H1 (cell line): Measurements from ENCODE around the gene SRP9. TPM values are rescaled to one million over a fixed set of nuclear protein-coding genes. Genes with fewer than 3 reads are reported as not detected.

Experiments
- CTCF ChIA-PET: fragments of 300-600 bp; sonication (Branson Sonifier 250); formaldehyde crosslinking; loops from one replicate; lab custom pipeline; 2021; ENCODE audit not compliant: partially characterized antibody; lab: Charles Lee
- POLR2A ChIA-PET: fragments of 300-600 bp; sonication (Branson Sonifier 250); formaldehyde crosslinking; loops from one replicate; lab custom pipeline; 2021; ENCODE audit warnings: inconsistent platforms; ENCODE audit not compliant: partially characterized antibody; lab: Charles Lee
- DNase-seq, 2 experiments: peaks; one replicate each; pipeline versions ENCODE4 v3.0.0 to v3.0.0-alpha.2; 2010 to 2022; ENCODE audit warnings: low spot score in 2 of 2, low read depth in 1 of 2, mixed read lengths in 1 of 2
- FAIRE-seq: peaks from 2 replicates; lab custom pipeline; 2011; peaks lifted over from hg19 to GRCh38; lab: Jason Lieb, UNC
- H2AFZ ChIP-seq: 2 replicates; pipeline ENCODE4 v1.8.1; 2012; ENCODE audit warnings: low read length, inconsistent platforms
- H2AK5ac ChIP-seq: 2 replicates; pipeline ENCODE4 v1.6.1; 2013; ENCODE audit warnings: low read depth, low read length
- H2BK120ac ChIP-seq: replicated peaks from 2 replicates; pipeline ENCODE3; 2013; ENCODE audit warnings: low read depth, low read length, inconsistent platforms
- H2BK12ac ChIP-seq: 2 replicates; pipeline ENCODE4 v1.6.1; 2013; ENCODE audit warnings: low read depth, low read length
- H2BK15ac ChIP-seq: 2 replicates; pipeline ENCODE4 v1.6.1; 2013; ENCODE audit warnings: low read length
- H2BK20ac ChIP-seq: 2 replicates; pipeline ENCODE4 v1.6.1; 2013; ENCODE audit warnings: low read length
- H2BK5ac ChIP-seq: 2 replicates; pipeline ENCODE4 v1.6.1; 2013; ENCODE audit warnings: low read depth, low read length
- H3K14ac ChIP-seq: 2 replicates; pipeline ENCODE4 v1.6.1; 2013; ENCODE audit warnings: inconsistent platforms; ENCODE audit not compliant: insufficient read length
- H3K18ac ChIP-seq: 2 replicates; pipeline ENCODE4 v1.6.1; 2013; ENCODE audit warnings: low read length; ENCODE audit errors: extremely low read depth
- H3K23ac ChIP-seq: 2 replicates; pipeline ENCODE4 v1.6.1; 2013; ENCODE audit warnings: inconsistent platforms; ENCODE audit not compliant: insufficient read length
- H3K23me2 ChIP-seq: 2 replicates; pipeline ENCODE4 v1.6.1; 2013; ENCODE audit warnings: low read depth, low read length
- H3K27ac ChIP-seq: 2 replicates; pipeline ENCODE4 v1.6.1; 2011; ENCODE audit warnings: low read depth, low read length, inconsistent platforms
- H3K27me3 ChIP-seq, 4 experiments: replicated peaks in 1 of 4; 1 replicate in 1 of 4; 2 replicates in 3 of 4; pipeline versions ENCODE4 v1.6.1 to v1.8.1; 2011 to 2013; ENCODE audit warnings: low read length in 3 of 4, mild to moderate bottlenecking in 3 of 4, inconsistent platforms in 2 of 4, mixed read lengths in 2 of 4, moderate library complexity in 1 of 4; ENCODE audit not compliant: control insufficient read depth in 3 of 4, insufficient read depth in 3 of 4; ENCODE audit errors: extremely low read depth in 1 of 4
- H3K36me3 ChIP-seq, 4 experiments: 2 replicates each; pipeline versions ENCODE4 v1.6.1 to v1.8.1; 2011 to 2013; ENCODE audit warnings: mild to moderate bottlenecking in 4 of 4, low read length in 3 of 4, moderate library complexity in 2 of 4, control low read depth in 1 of 4, inconsistent platforms in 1 of 4; ENCODE audit not compliant: insufficient read depth in 4 of 4, control insufficient read depth in 2 of 4
- H3K4ac ChIP-seq: replicated peaks from 2 replicates; pipeline ENCODE3; 2013; ENCODE audit warnings: low read length, low read depth, mixed read lengths, inconsistent platforms; ENCODE audit not compliant: insufficient read length
- H3K4me1 ChIP-seq, 4 experiments: replicated peaks in 1 of 4; 1 replicate in 1 of 4; 2 replicates in 3 of 4; pipeline versions ENCODE4 v1.6.1 to v1.8.1; 2011 to 2013; ENCODE audit warnings: low read length in 3 of 4, inconsistent platforms in 2 of 4, mixed read lengths in 1 of 4; ENCODE audit not compliant: insufficient read depth in 4 of 4, control insufficient read depth in 3 of 4
- H3K4me2 ChIP-seq, 2 experiments: 2 replicates each; pipeline versions ENCODE4 v1.6.1 to v1.8.1; 2011 to 2013; ENCODE audit warnings: low read depth in 2 of 2, low read length in 2 of 2, control low read depth in 1 of 2, inconsistent platforms in 1 of 2, mild to moderate bottlenecking in 1 of 2; ENCODE audit not compliant: insufficient read depth in 1 of 2
- H3K4me3 ChIP-seq, 4 experiments: fragments of 200-600, 300-600 bp in 1 of 4; sonication (generic), shearing (Covaris generic), sonication (Bioruptor Twin) in 1 of 4; 2 replicates each; pipeline versions ENCODE4 v1.5.1 to v1.8.1; 2011 to 2016; ENCODE audit warnings: low read length in 4 of 4, low read depth in 3 of 4, control low read depth in 2 of 4, inconsistent platforms in 2 of 4, mild to moderate bottlenecking in 2 of 4, mixed read lengths in 1 of 4, moderate library complexity in 1 of 4; ENCODE audit not compliant: insufficient read depth in 2 of 4; ENCODE audit errors: extremely low read depth in 1 of 4
- H3K56ac ChIP-seq: replicated peaks from 2 replicates; pipeline ENCODE3; 2013; ENCODE audit warnings: low read depth, mild to moderate bottlenecking, mixed read lengths, low read length, inconsistent platforms; ENCODE audit not compliant: insufficient read length
- H3K79me1 ChIP-seq: 2 replicates; pipeline ENCODE4 v1.6.1; 2013; ENCODE audit warnings: low read depth, low read length, control low read depth
- H3K79me2 ChIP-seq, 2 experiments: 2 replicates each; pipeline versions ENCODE4 v1.6.1 to v1.8.1; 2012 to 2013; ENCODE audit warnings: low read length in 2 of 2, mild to moderate bottlenecking in 2 of 2, inconsistent platforms in 1 of 2; ENCODE audit not compliant: insufficient read depth in 2 of 2, control insufficient read depth in 1 of 2
- H3K9ac ChIP-seq, 4 experiments: replicated peaks in 1 of 4; 1 replicate in 1 of 4; 2 replicates in 3 of 4; pipeline versions ENCODE4 v1.6.1 to v1.8.1; 2011 to 2013; ENCODE audit warnings: low read depth in 3 of 4, low read length in 3 of 4, control low read depth in 2 of 4, mild to moderate bottlenecking in 2 of 4, moderate library complexity in 2 of 4, inconsistent platforms in 1 of 4; ENCODE audit errors: extremely low read depth in 1 of 4
- H3K9me3 ChIP-seq, 2 experiments: 2 replicates each; pipeline versions ENCODE4 v1.6.1 to v1.8.1; 2012 to 2013; ENCODE audit warnings: mild to moderate bottlenecking in 2 of 2, moderate library complexity in 2 of 2, control low read depth in 1 of 2, inconsistent platforms in 1 of 2, low read depth in 1 of 2, low read length in 1 of 2, mixed read lengths in 1 of 2; ENCODE audit not compliant: insufficient read depth in 2 of 2
- H4K20me1 ChIP-seq, 2 experiments: replicated peaks in 1 of 2; 2 replicates each; pipeline versions ENCODE3 to v1.8.1; 2011 to 2013; ENCODE audit warnings: inconsistent platforms in 2 of 2, low read length in 2 of 2, mild to moderate bottlenecking in 1 of 2; ENCODE audit not compliant: insufficient read depth in 2 of 2, control insufficient read depth in 1 of 2
- H4K5ac ChIP-seq: 2 replicates; pipeline ENCODE4 v1.6.1; 2013; ENCODE audit warnings: low read length, low read depth, mixed read lengths, inconsistent platforms; ENCODE audit not compliant: insufficient read length
- H4K8ac ChIP-seq: 2 replicates; pipeline ENCODE4 v1.8.0; 2013; ENCODE audit warnings: mild to moderate bottlenecking, moderate library complexity, low read length, inconsistent platforms; ENCODE audit not compliant: insufficient read depth; ENCODE audit errors: extremely low read depth
- H4K91ac ChIP-seq: replicated peaks from 2 replicates; pipeline ENCODE3; 2013; ENCODE audit warnings: low read length, mixed read lengths, inconsistent platforms; ENCODE audit not compliant: insufficient read length
- BACH1 ChIP-seq: IDR thresholded peaks from 2 replicates; pipeline ENCODE4 v1.6.1; 2012; ENCODE audit warnings: low read length, improper control_type of control experiment
- CHD1 ChIP-seq: IDR thresholded peaks from 2 replicates; pipeline ENCODE4 v1.6.1; 2012; ENCODE audit warnings: low read depth, low read length, improper control_type of control experiment
- CHD2 ChIP-seq: IDR thresholded peaks from 2 replicates; pipeline ENCODE4 v1.6.1; 2012; ENCODE audit warnings: low read length, improper control_type of control experiment
- EZH2 ChIP-seq: fragments of 200-600 bp; sonication (generic); IDR thresholded peaks from 2 replicates; pipeline ENCODE4 v1.7.1; 2012; ENCODE audit warnings: low read depth, mild to moderate bottlenecking, moderate library complexity, low read length, inconsistent platforms; ENCODE audit not compliant: severe bottlenecking
- HDAC6 ChIP-seq: IDR thresholded peaks from one replicate; pipeline ENCODE4 v1.7.1; 2012; ENCODE audit warnings: low read depth, mild to moderate bottlenecking, inconsistent platforms, low read length, moderate library complexity
- POLR2AphosphoS5 ChIP-seq: IDR thresholded peaks from 2 replicates; pipeline ENCODE4 v1.6.1; 2011; ENCODE audit warnings: low read depth, low read length
- RBBP5 ChIP-seq: IDR thresholded peaks from 2 replicates; pipeline ENCODE4 v1.7.1; 2012; ENCODE audit warnings: low read depth, mild to moderate bottlenecking, inconsistent platforms, low read length, moderate library complexity, borderline replicate concordance
- RXRA ChIP-seq: IDR thresholded peaks from 2 replicates; pipeline ENCODE4 v1.6.1; 2011; ENCODE audit warnings: low read depth, mild to moderate bottlenecking, low read length, moderate library complexity; ENCODE audit not compliant: insufficient read depth
- SP2 ChIP-seq: IDR thresholded peaks from 2 replicates; pipeline ENCODE4 v1.6.1; 2012; ENCODE audit warnings: mild to moderate bottlenecking, low read length, inconsistent platforms
- SRF ChIP-seq: IDR thresholded peaks from 2 replicates; pipeline ENCODE4 v1.6.1; 2011; ENCODE audit warnings: mild to moderate bottlenecking, low read depth, low read length, moderate library complexity
- WGBS, 2 experiments: shearing (Covaris generic) in 1 of 2; methylation state at CpG; one replicate each; pipeline versions ENCODE4 v1.1.6 to v1.1.7; 2013 to 2015; ENCODE audit warnings: low lambda C conversion rate in 2 of 2, mixed read lengths in 2 of 2, inconsistent platforms in 1 of 2, low coverage in 1 of 2, missing lambda C conversion rate in 1 of 2; ENCODE audit not compliant: insufficient replicate concordance in 2 of 2, insufficient coverage in 1 of 2, insufficient read length in 1 of 2; ENCODE audit errors: extremely low coverage in 1 of 2, missing lambda C conversion rate in 1 of 2; 5-methylcytosine and 5-hydroxymethylcytosine counted together
- polyA plus RNA-seq, 7 experiments: library from polyadenylated mRNA; depleted of rRNA in 3 of 7; stranded (reverse) in 5 of 7; unstranded in 2 of 7; fragments of >200 nt in 5 of 7; fragments of 200-250 nt in 2 of 7; gene quantifications; 1 replicate in 5 of 7; 2 replicates in 1 of 7; 4 replicates in 1 of 7; pipeline versions ENCODE4 v1.2.1 to v1.2.3, GENCODE V29; 2011 to 2013; ENCODE audit warnings: missing spikeins in 2 of 7, mixed read lengths in 2 of 7
- total RNA-seq: library from RNA; stranded (reverse); fragmentation: NEBNext Ultra II Directional; extraction: Animal tissue kit (Norgen Biotek cat#: 25700); gene quantifications from 2 replicates; pipeline ENCODE4 v1.2.1, GENCODE V29; 2021
- TF ChIP-seq, protein P1 (sequence below): IDR thresholded peaks from 2 replicates; pipeline ENCODE4 v1.6.1; 2012; ENCODE audit warnings: inconsistent platforms
- TF ChIP-seq, protein P2 (sequence below): IDR thresholded peaks from 2 replicates; pipeline ENCODE4 v1.6.1; 2011; ENCODE audit warnings: low read depth, mild to moderate bottlenecking, low read length; ENCODE audit not compliant: insufficient read depth

SRP9 gene
- total and polyA plus RNA-seq, 2 of the 8 experiments (the other 6 are each of a cell fraction or from before 2014, with no cell fraction given): 446 to 572 TPM

DNA sequence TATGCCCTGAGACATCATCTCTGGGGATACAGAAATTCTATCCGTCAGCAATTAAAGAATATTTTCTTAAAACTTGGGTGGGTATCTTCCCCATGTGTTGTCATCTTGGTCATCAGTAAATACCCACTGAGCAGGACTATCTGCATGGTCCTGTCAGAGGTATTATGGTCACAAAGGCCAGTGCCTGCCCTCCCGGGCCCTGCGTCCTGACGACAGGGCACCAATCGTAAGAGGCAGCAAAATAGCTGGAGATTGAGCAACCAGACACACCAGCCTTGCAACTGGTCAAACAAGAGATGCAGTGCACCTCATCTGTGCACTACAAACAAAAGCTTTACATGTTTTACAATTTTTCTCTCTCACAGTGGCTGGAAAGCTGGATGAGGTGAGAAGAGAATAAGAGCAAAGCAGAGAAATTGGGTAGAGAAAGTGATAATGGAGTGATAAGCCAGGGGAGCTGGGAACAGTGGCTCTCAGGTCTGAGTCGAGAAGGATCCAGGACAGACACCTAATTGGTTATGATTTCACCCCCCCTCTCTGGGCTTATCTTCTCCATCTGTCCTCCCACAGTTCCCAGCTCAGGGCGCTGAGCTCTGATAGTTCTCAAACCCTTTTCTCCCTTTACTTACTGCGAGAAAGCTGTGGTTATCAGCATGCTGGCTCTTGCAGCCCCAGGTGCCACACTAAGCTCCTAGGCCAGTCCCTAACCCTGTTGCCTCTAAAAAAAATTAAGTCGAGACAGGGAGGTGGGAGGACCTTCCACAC is 8.8 kb upstream of the SRP9 start:
- H2BK15ac ChIP-seq: no peak overlapping the region
- no peak overlapping the region for H2BK120ac ChIP-seq
- ChIA-PET CTCF (interaction anchor here (0.7 to 8.9 kb wide), 23 partner anchors 10 to 290 kb away, joined by 3 to 229 read pairs (median 5); partner anchors contain the start of gene SRP9), POLR2A (interaction anchor here (0.6 to 2.4 kb wide), 10 partner anchors 9 to 294 kb away, joined by 3 to 10 read pairs (median 4); partner anchors contain the start of genes ENAH, EPHX1, H3-3A and SRP9)
- no peak overlapping the region for H3K23ac ChIP-seq
- no peaks in the 10 kb centered on the region for H3K79me1 ChIP-seq
- H3K27ac ChIP-seq: no peak overlapping the region
- no peaks in the 10 kb centered on the region for H4K20me1 ChIP-seq
- no peak overlapping the region for H4K91ac ChIP-seq
- H3K4me1 ChIP-seq: peaks cover 4 to 12% (median 10%) of the 10 kb centered on the region in 4 experiments; a peak in 5 of 7 replicates
- peak overlapping the region; percentile 83; the same call in 1 of the 2 replicates for H2BK12ac ChIP-seq
- WGBS, 2 experiments: 92% methylated on average over 9 of the region's 9 CpGs; no CpG with 5 or more reads in 1 of the 2 experiments
- H2AFZ ChIP-seq: no peak overlapping the region
- no peak overlapping the region for H3K9ac ChIP-seq
- no peak overlapping the region for H4K5ac ChIP-seq
- DNase-seq (peak in 1 of 2 experiments; percentile 37), FAIRE-seq (no peak)
- no peaks in the 10 kb centered on the region for H3K9me3 ChIP-seq
- H3K4me2 ChIP-seq: no peak overlapping the region
- H3K4ac ChIP-seq: no peak overlapping the region
- no peak overlapping the region for H3K18ac ChIP-seq
- H3K4me3 ChIP-seq: no peak overlapping the region
- H4K8ac ChIP-seq: no peak overlapping the region
- no peak overlapping the region for H2AK5ac ChIP-seq
- H3K14ac ChIP-seq: no peak overlapping the region
- H3K56ac ChIP-seq: no peak overlapping the region
- H3K27me3 ChIP-seq: no peaks in the 10 kb centered on the region; a peak in 1 of 7 replicates
- H3K79me2 ChIP-seq: no peaks in the 10 kb centered on the region
- 0 out of 2 replicates have a peak, but pooled peaks cover 2% of the 10 kb centered on the region for H3K23me2 ChIP-seq
- H3K36me3 ChIP-seq: no peaks in the 10 kb centered on the region
- peak overlapping the region; percentile 62; the same call in 1 of the 2 replicates for H2BK5ac ChIP-seq
- H2BK20ac ChIP-seq: peak overlapping the region; percentile 67; the same call in 1 of the 2 replicates
- no peak for TF ChIP-seq POLR2AphosphoS5
- TF ChIP-seq HDAC6: no peak
- no peak for TF ChIP-seq CHD2
- no peak for TF ChIP-seq RBBP5
- TF ChIP-seq, protein P1, sequence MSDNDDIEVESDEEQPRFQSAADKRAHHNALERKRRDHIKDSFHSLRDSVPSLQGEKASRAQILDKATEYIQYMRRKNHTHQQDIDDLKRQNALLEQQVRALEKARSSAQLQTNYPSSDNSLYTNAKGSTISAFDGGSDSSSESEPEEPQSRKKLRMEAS: no peak
- no peak for TF ChIP-seq CHD1
- no peak for TF ChIP-seq BACH1
- TF ChIP-seq SP2: no peak
- TF ChIP-seq EZH2: no peak
- no peak for TF ChIP-seq RXRA
- TF ChIP-seq, protein P2, sequence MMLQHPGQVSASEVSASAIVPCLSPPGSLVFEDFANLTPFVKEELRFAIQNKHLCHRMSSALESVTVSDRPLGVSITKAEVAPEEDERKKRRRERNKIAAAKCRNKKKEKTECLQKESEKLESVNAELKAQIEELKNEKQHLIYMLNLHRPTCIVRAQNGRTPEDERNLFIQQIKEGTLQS: no peak
- no peak for TF ChIP-seq SRF
